A549 treated with CORT108297 at 1 μM for 4 hours (cell line): ENCODE data around the gene SMIM41. TPM values are rescaled to one million over a fixed set of nuclear protein-coding genes. Genes with fewer than 3 reads are reported as not detected.

Source experiments
- total RNA-seq: library from RNA; stranded (reverse); fragments of 200-300 nt; extraction: Qiagen RNA extraction; gene quantifications from 5 replicates; pipeline ENCODE4 v1.2.3, GENCODE V29; 2022

SMIM41 gene
- total RNA-seq = not detected in 5 replicates

GRCh38 chr12:52079576-52080402 is at the start of gene SMIM41:
Gene SMIM41, plus strand, starts transcription at chr12:52079704. Its CDS starts 76 bp downstream, at chr12:52079780.

GRCh38 chr12:52050758-52051541 is 28.6 kb upstream of the SMIM41 start, which contains the start of gene NR4A1:
Gene NR4A1, plus strand, starts transcription at chr12:52051442. Its CDS starts 2,887 bp downstream, at chr12:52054329.

GRCh38 chr12:52069327-52070184 is 9.9 kb upstream of the SMIM41 start, which contains the start of gene ATG101:
Gene ATG101, plus strand, starts transcription at chr12:52069978. Its CDS starts 3,673 bp downstream, at chr12:52073651.

Other genes starting within 250 kb of the SMIM41 start
- 0.17 to 0.30 TPM (median 0.29 TPM) in 5 replicates for gene FIGNL2, start 231.0 kb upstream of the SMIM41 start, total RNA-seq
- gene ANKRD33, start 191.6 kb upstream of the SMIM41 start, total RNA-seq = 0.08 to 0.12 TPM in 2 of 5 replicates, not detected in the others
- 0.04 to 0.24 TPM (median 0.17 TPM) in 5 replicates for gene ACVRL1, start 172.2 kb upstream of the SMIM41 start, total RNA-seq
- 13.2 to 17.8 TPM (median 16.7 TPM) in 5 replicates for gene ACVR1B, start 128.0 kb upstream of the SMIM41 start, total RNA-seq
- 0.32 to 0.58 TPM (median 0.41 TPM) in 5 replicates for gene TAMALIN, start 72.8 kb upstream of the SMIM41 start, total RNA-seq
- 29.4 to 44.3 TPM (median 34.2 TPM) in 5 replicates for gene NR4A1, start 28.3 kb upstream of the SMIM41 start, total RNA-seq
- gene ATG101, start 9.7 kb upstream of the SMIM41 start, total RNA-seq = 82.5 to 103 TPM (median 103 TPM) in 5 replicates
- 48.5 to 70.6 TPM (median 60.1 TPM) in 5 replicates for gene KRT80, start 112.3 kb downstream of the SMIM41 start, total RNA-seq
- 4,100 to 4,959 TPM (median 4,677 TPM) in 5 replicates for gene KRT7, start 153.5 kb downstream of the SMIM41 start, total RNA-seq
- 28.5 to 47.2 TPM (median 42.7 TPM) in 5 replicates for gene KRT86, start 194.9 kb downstream of the SMIM41 start, total RNA-seq
- 3,262 to 4,197 TPM (median 4,015 TPM) in 5 replicates for gene KRT81, start 211.8 kb downstream of the SMIM41 start, total RNA-seq
- gene KRT83, start 241.7 kb downstream of the SMIM41 start, total RNA-seq = 3.4 to 6.5 TPM (median 5.6 TPM) in 5 replicates